IPS-NIHi7 (cell line): Measurements from ENCODE around the gene SCARB1.

Source experiments
- DNase-seq: peaks from one replicate; pipeline ENCODE4 v3.0.0; 2012; ENCODE audit warnings: mixed read lengths; ENCODE audit errors: extremely low spot score

Gene SCARB1

GRCh38 chr12:124730455-124730932, 133.2 kb downstream of the SCARB1 start:
- no peak for DNase-seq

- no peak for DNase-seq
These were observed 135.7 kb downstream of the SCARB1 start for GRCh38 chr12:124727922-124728321.

- DNase-seq, result no peak
These were observed 136.3 kb downstream of the SCARB1 start for GRCh38 chr12:124727264-124727800.
